Cardiac fibroblast (primary cell): ENCODE results near the gene SLC22A16.
"Not testable (repeated sequence)": the region's sequence is repeated elsewhere in the genome, so short reads cannot be mapped to it uniquely, and the experiment has no call there.

Experiments
- DNase-seq, 2 donors: peaks; one replicate each; pipeline versions ENCODE4 v3.0.0 to v3.0.0-alpha.2; 2010; ENCODE audit warnings: low read depth in 2 of 2
- H3K4me3 ChIP-seq, 2 donors: replicated peaks in 1 of 2; 1 replicate in 1 of 2; 2 replicates in 1 of 2; pipeline ENCODE4 v1.5.1; 2011; ENCODE audit warnings: low read depth in 2 of 2, low read length in 2 of 2, mild to moderate bottlenecking in 2 of 2, moderate library complexity in 1 of 2
- TF ChIP-seq, protein P1 (sequence below): IDR thresholded peaks from one replicate; pipeline ENCODE4 v1.5.1; 2011; ENCODE audit warnings: low read depth, mild to moderate bottlenecking, low read length, inconsistent platforms

The SLC22A16 gene

DNA sequence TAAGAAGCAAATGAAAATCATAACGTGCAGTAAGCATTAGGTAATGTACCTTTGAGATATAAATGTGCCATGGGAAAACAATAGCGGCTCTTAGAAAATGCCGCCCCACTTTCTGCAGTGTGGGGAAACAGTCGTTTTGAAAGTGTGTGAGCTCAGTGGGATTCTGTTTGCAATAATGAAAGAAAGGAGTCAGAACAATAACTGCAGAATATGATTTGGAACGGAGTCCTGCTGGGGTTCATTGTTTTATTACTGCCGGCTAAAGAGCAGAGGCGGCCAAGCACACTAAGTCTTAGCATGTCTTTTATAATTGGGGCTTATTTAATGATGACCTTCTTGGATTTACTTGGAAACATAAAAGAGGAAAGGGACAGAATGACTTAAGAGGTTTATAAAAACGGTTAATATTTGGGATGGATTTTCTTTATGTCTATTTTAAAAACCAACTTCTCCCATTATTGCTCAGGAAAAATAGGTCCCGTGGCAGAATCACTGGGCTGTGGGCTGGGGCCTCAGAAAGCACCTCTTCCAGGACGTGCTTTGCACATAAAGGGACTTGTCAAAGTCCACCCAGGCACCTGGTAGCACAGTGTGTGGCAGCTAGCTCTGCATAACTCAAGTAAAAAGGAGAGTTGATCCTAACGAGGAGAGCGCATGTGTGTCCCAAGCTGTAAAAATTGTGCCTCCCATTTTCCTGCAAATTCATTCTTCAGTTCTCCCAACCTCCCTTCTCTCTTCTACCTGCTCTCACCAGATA lies 44.0 kb upstream of the SLC22A16 start:
- TF ChIP-seq, protein P1, sequence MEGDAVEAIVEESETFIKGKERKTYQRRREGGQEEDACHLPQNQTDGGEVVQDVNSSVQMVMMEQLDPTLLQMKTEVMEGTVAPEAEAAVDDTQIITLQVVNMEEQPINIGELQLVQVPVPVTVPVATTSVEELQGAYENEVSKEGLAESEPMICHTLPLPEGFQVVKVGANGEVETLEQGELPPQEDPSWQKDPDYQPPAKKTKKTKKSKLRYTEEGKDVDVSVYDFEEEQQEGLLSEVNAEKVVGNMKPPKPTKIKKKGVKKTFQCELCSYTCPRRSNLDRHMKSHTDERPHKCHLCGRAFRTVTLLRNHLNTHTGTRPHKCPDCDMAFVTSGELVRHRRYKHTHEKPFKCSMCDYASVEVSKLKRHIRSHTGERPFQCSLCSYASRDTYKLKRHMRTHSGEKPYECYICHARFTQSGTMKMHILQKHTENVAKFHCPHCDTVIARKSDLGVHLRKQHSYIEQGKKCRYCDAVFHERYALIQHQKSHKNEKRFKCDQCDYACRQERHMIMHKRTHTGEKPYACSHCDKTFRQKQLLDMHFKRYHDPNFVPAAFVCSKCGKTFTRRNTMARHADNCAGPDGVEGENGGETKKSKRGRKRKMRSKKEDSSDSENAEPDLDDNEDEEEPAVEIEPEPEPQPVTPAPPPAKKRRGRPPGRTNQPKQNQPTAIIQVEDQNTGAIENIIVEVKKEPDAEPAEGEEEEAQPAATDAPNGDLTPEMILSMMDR: no peak
- DNase-seq: no peak
- no peak overlapping the region for H3K4me3 ChIP-seq

DNA sequence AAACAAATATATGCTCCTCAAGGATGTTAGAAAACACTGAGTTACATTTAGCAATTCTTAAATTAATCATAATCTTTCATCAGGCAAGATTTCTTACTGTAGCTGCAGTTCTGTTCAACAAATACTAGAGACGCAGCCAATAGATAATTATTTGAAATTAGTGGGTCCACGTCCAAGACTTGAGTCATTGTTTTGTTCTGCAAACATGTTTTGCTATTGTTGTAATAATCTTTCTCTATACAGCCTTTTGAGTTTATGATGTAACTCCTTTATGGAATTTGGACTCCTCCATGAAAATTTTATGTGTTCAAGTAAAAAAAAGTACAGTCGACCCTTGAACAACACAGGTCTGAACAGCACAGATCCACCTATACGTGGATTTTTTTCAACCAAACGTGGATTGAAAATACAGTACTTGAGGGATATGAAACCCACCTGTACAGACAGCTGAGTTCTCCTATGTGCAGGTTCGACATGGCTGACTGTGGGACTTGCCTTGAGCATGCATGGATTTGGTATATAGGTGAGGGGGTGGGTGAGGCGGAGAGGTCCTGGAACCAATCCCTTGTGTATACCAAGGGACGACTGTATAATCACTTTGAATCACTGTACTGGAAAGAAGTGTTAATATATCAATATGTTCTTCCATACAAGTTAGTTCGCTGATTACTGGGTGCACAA lies 41.3 kb upstream of the SLC22A16 start:
- TF ChIP-seq, protein P1: no peak
- DNase-seq: peak; percentile 51 to 68

GRCh38 chr6:110517034-110517433 lies 40.6 kb upstream of the SLC22A16 start:
- no peak overlapping the region for H3K4me3 ChIP-seq
- TF ChIP-seq, protein P1: no peak
- no peak for DNase-seq

More for the DNA sequence above, 41.3 kb upstream of the SLC22A16 start:
- no peak overlapping the region for H3K4me3 ChIP-seq

- no peak overlapping the region for H3K4me3 ChIP-seq
- DNase-seq: no peak
- TF ChIP-seq, protein P1: no peak
Observed at GRCh38 chr6:110514818-110515217, 38.4 kb upstream of the SLC22A16 start.

GRCh38 chr6:110512991-110513390 lies 36.6 kb upstream of the SLC22A16 start:
- TF ChIP-seq, protein P1: no peak
- H3K4me3 ChIP-seq: no peak overlapping the region
- DNase-seq: peak; percentile 83 to 91

GRCh38 chr6:110512549-110512948 lies 36.1 kb upstream of the SLC22A16 start:
- H3K4me3 ChIP-seq, DNase-seq: not testable (repeated sequence)

DNA sequence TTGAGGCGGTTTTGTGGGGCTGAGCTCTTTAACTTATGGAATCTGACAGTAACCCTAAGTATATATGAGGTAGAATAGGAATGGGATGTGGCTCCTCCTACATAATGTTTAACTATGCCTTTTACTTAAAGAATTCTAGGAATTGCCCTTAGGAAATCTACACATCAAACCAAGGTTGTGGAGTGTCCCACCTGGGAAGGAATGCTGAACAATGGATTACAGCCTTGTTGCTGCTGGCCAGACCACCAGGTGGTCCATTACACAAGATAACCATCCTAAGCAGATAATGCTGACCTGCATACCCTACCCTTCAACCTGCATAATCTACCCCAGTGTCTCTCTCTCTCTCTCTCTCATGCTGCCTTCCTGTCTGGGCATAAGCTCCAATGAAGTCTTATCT lies 35.0 kb upstream of the SLC22A16 start:
- no peak for DNase-seq
- no peak overlapping the region for H3K4me3 ChIP-seq
- TF ChIP-seq, protein P1: no peak
